ENCODE data around the gene CCDC138. TPM values are rescaled to one million over a fixed set of nuclear protein-coding genes. Genes with fewer than 3 reads are reported as not detected.

CCDC138 gene
- total RNA-seq, 1 experiment from 2014 or later: 10.1 TPM

DNA sequence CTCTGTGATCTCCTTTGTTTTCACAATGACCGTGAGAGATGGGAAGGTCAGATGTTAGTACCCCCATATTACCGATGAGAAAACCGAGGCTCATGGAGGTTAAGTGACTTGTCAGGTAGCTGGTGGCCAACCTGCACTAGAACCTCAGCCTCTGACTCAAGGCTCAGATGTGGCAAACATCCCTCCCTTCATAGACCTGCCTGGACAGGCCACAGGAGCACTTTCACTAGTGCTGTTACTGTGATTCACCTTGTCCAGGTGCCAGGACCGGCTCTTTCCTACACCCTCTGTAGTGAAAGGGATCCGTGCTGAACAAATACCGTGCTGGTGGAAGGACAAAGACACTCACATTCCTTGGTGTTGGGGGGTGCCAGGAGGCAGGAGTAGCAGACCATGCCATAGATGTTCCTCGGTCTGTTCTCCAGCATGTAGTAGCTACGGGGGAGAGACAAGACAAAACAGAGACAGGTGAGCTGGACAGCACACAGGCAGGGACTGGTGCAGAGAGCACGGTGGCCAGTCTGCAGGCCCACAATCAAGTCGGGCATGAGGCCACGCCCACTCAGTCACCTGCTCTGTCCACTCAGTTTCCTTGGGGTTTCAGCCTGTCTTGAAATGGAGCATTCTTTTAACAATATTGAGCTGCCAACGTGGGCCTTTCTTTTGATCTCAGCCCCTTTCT is 136.6 kb downstream of the CCDC138 start:
- DNase-seq (ENCODE audit: low read depth, low spot score): no peak
- TF ChIP-seq POLR2AphosphoS5 (IDR thresholded peaks at IDR 0.05; ENCODE audit: low read depth, low read length): no peak
- TF ChIP-seq TCF7L2 (IDR thresholded peaks at IDR 0.05; ENCODE audit: low read depth, low read length): no peak
- no peak for TF ChIP-seq SIN3A (IDR thresholded peaks at IDR 0.05; ENCODE audit: borderline replicate concordance, insufficient read depth, low read depth, low read length)
- TF ChIP-seq CTCF (IDR thresholded peaks at IDR 0.05): no peak
- TF ChIP-seq, protein P1, sequence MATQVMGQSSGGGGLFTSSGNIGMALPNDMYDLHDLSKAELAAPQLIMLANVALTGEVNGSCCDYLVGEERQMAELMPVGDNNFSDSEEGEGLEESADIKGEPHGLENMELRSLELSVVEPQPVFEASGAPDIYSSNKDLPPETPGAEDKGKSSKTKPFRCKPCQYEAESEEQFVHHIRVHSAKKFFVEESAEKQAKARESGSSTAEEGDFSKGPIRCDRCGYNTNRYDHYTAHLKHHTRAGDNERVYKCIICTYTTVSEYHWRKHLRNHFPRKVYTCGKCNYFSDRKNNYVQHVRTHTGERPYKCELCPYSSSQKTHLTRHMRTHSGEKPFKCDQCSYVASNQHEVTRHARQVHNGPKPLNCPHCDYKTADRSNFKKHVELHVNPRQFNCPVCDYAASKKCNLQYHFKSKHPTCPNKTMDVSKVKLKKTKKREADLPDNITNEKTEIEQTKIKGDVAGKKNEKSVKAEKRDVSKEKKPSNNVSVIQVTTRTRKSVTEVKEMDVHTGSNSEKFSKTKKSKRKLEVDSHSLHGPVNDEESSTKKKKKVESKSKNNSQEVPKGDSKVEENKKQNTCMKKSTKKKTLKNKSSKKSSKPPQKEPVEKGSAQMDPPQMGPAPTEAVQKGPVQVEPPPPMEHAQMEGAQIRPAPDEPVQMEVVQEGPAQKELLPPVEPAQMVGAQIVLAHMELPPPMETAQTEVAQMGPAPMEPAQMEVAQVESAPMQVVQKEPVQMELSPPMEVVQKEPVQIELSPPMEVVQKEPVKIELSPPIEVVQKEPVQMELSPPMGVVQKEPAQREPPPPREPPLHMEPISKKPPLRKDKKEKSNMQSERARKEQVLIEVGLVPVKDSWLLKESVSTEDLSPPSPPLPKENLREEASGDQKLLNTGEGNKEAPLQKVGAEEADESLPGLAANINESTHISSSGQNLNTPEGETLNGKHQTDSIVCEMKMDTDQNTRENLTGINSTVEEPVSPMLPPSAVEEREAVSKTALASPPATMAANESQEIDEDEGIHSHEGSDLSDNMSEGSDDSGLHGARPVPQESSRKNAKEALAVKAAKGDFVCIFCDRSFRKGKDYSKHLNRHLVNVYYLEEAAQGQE (IDR thresholded peaks at IDR 0.05; ENCODE audit: insufficient read depth in 1 of 2, low read depth in 2 of 2, low read length in 1 of 2): no peak
- in situ Hi-C loops (cut with HindIII; ENCODE audit: low pct_unique_long_range_greater_than_20kb, low sequenced_read_pairs) (no loop called here), intact Hi-C loops (cut with micrococcal nuclease; ENCODE audit: unreplicated experiment) (no loop called here)
- Histone ChIP-seq H3K27ac (ENCODE audit: low read length) (no peak overlapping the region), H3K36me3 (ENCODE audit: control insufficient read depth, insufficient read depth, low read length) (no peaks in the 10 kb centered on the region), H3K27me3 (ENCODE audit: control insufficient read depth, insufficient read depth, low read length) (no peaks in the 10 kb centered on the region), H3K9me3 (ENCODE audit: control insufficient read depth, insufficient read depth, low read depth, low read length) (no peaks in the 10 kb centered on the region), H3K4me3 (ENCODE audit: low read depth in 2 of 2, low read length in 2 of 2) (no peak overlapping the region), H3K4me1 (ENCODE audit: control insufficient read depth, insufficient read depth, low read length) (no peaks in the 10 kb centered on the region)
- CTCF ChIA-PET: no interaction called here
- no peak for ATAC-seq
- POLR2A ChIA-PET: no interaction called here
- BruUV-seq (replicated peaks): no TSS peak

- no peaks in the 10 kb centered on the region for H3K9me3 ChIP-seq (ENCODE audit: control insufficient read depth, insufficient read depth, low read depth, low read length)
- ATAC-seq (no peak), DNase-seq (ENCODE audit: low read depth, low spot score) (no peak)
- no peaks in the 10 kb centered on the region for H3K36me3 ChIP-seq (ENCODE audit: control insufficient read depth, insufficient read depth, low read length)
- POLR2A ChIA-PET: no interaction called here
- TF ChIP-seq TCF7L2 (IDR thresholded peaks at IDR 0.05; ENCODE audit: low read depth, low read length) (no peak), CTCF (IDR thresholded peaks at IDR 0.05) (no peak), SIN3A (IDR thresholded peaks at IDR 0.05; ENCODE audit: borderline replicate concordance, insufficient read depth, low read depth, low read length) (no peak)
- no peak overlapping the region for H3K4me3 ChIP-seq (ENCODE audit: low read depth in 2 of 2, low read length in 2 of 2)
- no peak overlapping the region for H3K27ac ChIP-seq (ENCODE audit: low read length)
- intact Hi-C loops (cut with micrococcal nuclease; ENCODE audit: unreplicated experiment) (no loop called here), in situ Hi-C loops (cut with HindIII; ENCODE audit: low pct_unique_long_range_greater_than_20kb, low sequenced_read_pairs) (no loop called here)
- no peaks in the 10 kb centered on the region for H3K4me1 ChIP-seq (ENCODE audit: control insufficient read depth, insufficient read depth, low read length)
- no peaks in the 10 kb centered on the region for H3K27me3 ChIP-seq (ENCODE audit: control insufficient read depth, insufficient read depth, low read length)
- CTCF ChIA-PET: no interaction called here
- no TSS peak for BruUV-seq (replicated peaks)
Measured at GRCh38 chr2:108923736-108924579, 137.4 kb downstream of the CCDC138 start.
